Kidney epithelial cell (primary cell): ENCODE results near the gene FAXC. TPM values are rescaled to one million over a fixed set of nuclear protein-coding genes. Genes with fewer than 3 reads are reported as not detected.

Source experiments
- DNase-seq: peaks from one replicate; pipeline ENCODE4 v3.0.0-alpha.2; 2010; ENCODE audit warnings: low read depth
- H3K27me3 ChIP-seq: 2 replicates; pipeline ENCODE4 v1.6.0; 2011; ENCODE audit warnings: low read length; ENCODE audit not compliant: control insufficient read depth, insufficient read depth
- H3K36me3 ChIP-seq: 2 replicates; pipeline ENCODE4 v1.5.1; 2011; ENCODE audit warnings: low read length; ENCODE audit not compliant: control insufficient read depth, insufficient read depth
- H3K4me3 ChIP-seq: 2 replicates; pipeline ENCODE4 v1.5.1; 2011; ENCODE audit warnings: low read depth, mild to moderate bottlenecking, control low read depth, low read length
- total RNA-seq: library from RNA; depleted of rRNA; stranded (reverse); fragments of >200 nt; gene quantifications from 2 replicates; pipeline ENCODE4 v1.2.3, GENCODE V29; 2015
- TF ChIP-seq, protein P1 (sequence below): IDR thresholded peaks from 2 replicates; pipeline ENCODE4 v1.5.1; 2011; ENCODE audit warnings: mild to moderate bottlenecking, moderate library complexity, low read length, control low read depth, inconsistent platforms; ENCODE audit not compliant: insufficient read depth, poor library complexity, severe bottlenecking

The FAXC gene
- total RNA-seq, 1 donor from 2014 or later, result 10.1 TPM

DNA sequence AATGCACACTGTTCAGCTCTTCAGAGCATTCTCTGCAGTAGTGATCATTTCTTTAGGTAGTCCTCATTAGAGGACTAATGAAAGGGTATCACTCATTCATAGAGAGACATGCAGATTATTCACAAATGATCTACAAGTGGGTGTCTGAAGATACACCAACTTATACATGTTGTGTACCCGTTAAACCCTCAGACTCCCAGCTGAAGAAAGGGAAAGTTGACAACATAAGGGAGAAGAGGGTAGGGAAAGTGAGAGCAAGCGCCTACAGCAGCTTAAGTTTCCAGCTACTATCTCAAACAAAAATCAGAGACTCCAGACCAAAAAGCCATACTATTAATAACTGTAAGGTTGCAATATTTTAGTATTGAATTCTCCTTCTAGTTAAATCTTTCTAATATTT is 37.1 kb downstream of the FAXC start:
- H3K36me3 ChIP-seq, result no peaks in the 10 kb centered on the region
- no peak for DNase-seq
- H3K27me3 ChIP-seq, result no peaks in the 10 kb centered on the region
- no peak overlapping the region for H3K4me3 ChIP-seq
- TF ChIP-seq, protein P1, sequence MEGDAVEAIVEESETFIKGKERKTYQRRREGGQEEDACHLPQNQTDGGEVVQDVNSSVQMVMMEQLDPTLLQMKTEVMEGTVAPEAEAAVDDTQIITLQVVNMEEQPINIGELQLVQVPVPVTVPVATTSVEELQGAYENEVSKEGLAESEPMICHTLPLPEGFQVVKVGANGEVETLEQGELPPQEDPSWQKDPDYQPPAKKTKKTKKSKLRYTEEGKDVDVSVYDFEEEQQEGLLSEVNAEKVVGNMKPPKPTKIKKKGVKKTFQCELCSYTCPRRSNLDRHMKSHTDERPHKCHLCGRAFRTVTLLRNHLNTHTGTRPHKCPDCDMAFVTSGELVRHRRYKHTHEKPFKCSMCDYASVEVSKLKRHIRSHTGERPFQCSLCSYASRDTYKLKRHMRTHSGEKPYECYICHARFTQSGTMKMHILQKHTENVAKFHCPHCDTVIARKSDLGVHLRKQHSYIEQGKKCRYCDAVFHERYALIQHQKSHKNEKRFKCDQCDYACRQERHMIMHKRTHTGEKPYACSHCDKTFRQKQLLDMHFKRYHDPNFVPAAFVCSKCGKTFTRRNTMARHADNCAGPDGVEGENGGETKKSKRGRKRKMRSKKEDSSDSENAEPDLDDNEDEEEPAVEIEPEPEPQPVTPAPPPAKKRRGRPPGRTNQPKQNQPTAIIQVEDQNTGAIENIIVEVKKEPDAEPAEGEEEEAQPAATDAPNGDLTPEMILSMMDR, result no peak

DNA sequence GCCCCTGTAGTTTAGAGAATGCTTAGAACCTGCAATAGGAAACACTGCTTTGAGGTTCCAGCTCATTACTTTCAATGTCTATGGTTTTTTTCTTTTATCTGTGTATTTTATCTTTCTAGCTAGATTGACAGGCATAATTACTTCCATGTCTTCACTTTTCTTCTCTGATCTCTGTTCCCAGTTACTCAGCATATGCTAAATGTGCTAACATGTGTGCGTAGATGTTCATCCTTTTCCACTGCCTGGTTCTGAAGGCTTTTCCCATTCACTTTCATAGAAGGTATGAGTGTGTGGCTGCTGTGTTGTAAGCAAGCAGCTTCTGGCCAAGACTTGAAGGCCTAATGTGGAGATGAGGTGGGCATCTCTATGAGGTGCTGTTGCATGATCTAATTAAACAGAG is 38.9 kb downstream of the FAXC start:
- no peak for DNase-seq
- no peaks in the 10 kb centered on the region for H3K36me3 ChIP-seq
- no peak overlapping the region for H3K4me3 ChIP-seq
- H3K27me3 ChIP-seq, result no peaks in the 10 kb centered on the region
- TF ChIP-seq, protein P1, result no peak

DNA sequence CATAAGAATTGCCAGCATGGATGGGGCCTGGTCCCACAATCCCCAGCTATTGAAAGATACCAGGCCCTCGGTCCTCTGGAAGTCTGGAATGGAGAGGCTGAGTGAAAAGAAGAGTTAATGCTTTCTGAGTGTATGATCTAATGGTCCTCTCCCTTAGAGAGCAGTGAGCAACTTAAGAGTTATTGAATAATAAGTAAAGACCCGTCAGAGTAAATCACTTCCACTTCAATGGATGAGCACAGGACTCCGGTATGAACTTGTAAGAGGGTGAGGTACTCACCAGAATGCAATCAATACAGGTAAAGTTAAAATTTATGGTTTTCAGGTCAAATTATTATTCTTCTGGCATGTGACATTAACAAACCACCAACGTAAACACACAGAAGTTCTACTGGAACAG is 39.9 kb downstream of the FAXC start:
- H3K27me3 ChIP-seq, result no peaks in the 10 kb centered on the region
- TF ChIP-seq, protein P1, result no peak
- no peaks in the 10 kb centered on the region for H3K36me3 ChIP-seq
- no peak overlapping the region for H3K4me3 ChIP-seq
- no peak for DNase-seq

DNA sequence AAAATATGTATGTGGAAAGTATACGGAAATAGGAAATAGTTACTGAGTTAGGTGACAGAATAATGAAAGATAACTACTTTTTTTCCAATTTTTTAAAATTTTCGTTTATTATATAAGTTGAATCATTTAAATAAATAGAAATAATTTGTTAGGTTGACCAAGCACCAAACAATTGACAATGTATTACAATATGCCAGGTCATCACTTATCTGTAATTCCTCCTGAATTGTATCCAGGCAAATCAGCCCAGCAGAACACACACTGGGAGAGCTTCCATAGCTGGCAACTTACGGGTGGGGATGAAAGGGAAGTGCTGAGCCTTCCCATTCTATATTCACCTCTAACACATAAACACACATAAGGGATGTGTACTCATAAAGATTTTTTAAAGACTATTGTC is 40.7 kb downstream of the FAXC start:
- no peak overlapping the region for H3K4me3 ChIP-seq
- TF ChIP-seq, protein P1, result no peak
- no peaks in the 10 kb centered on the region for H3K27me3 ChIP-seq
- H3K36me3 ChIP-seq, result no peaks in the 10 kb centered on the region
- no peak for DNase-seq

DNA sequence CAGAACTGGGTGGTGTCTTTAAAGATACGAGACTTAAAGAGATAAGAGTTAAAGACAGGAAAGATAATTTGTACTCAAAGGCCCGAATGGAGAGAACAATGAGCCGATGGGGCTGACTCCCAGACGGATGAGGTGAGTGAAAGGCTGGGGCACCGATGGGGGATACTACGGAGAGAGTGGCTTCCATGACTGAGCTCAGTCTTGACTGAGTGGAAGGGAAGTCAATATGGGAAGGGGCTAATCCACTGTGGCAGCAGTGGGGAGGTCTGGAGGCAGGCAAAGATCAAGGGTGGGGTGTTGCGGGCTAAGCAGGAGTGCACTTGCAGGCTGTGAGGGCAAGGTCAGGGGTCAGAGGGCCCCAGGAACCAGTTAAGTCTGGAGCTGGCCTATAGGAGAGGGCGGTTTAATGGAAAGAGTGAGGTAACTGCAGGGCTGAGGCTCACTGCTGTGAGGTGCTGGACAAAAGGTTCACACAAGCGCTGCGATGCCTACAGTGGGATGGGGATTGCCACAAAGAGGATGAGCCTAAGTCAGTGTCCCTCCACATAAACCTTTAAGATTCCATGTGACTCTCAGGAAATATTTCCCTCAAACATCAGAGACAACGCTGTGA is 42.1 kb downstream of the FAXC start:
- no peak for DNase-seq
- TF ChIP-seq, protein P1, result no peak

DNA sequence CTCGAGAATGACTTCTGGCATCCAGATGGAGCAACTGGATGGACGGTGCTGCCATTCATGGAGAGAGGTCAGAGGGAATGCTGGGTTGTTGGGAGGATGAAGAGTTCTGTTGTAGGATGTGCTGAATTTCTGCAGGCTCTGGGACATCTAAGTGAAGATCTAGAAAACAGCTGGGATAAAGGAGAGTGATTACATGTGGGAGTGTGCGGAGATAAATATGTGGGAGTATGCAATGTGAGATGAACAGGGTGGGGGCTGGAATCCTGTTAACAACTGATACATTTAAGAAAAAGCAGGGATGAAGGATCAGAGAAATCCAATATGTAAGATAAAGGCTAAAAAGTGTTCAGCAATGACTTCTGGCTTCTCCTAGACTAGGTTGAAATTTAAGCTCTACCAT is 43.1 kb downstream of the FAXC start:
- Histone ChIP-seq H3K4me3 (no peak overlapping the region), H3K36me3 (no peaks in the 10 kb centered on the region), H3K27me3 (no peaks in the 10 kb centered on the region)
- DNase-seq, result no peak
- TF ChIP-seq, protein P1, result no peak

More for the DNA sequence above, 42.1 kb downstream of the FAXC start:
- no peaks in the 10 kb centered on the region for H3K27me3 ChIP-seq
- H3K36me3 ChIP-seq, result no peaks in the 10 kb centered on the region
- no peak overlapping the region for H3K4me3 ChIP-seq
